ENCODE results near the gene COL4A1.

DNA sequence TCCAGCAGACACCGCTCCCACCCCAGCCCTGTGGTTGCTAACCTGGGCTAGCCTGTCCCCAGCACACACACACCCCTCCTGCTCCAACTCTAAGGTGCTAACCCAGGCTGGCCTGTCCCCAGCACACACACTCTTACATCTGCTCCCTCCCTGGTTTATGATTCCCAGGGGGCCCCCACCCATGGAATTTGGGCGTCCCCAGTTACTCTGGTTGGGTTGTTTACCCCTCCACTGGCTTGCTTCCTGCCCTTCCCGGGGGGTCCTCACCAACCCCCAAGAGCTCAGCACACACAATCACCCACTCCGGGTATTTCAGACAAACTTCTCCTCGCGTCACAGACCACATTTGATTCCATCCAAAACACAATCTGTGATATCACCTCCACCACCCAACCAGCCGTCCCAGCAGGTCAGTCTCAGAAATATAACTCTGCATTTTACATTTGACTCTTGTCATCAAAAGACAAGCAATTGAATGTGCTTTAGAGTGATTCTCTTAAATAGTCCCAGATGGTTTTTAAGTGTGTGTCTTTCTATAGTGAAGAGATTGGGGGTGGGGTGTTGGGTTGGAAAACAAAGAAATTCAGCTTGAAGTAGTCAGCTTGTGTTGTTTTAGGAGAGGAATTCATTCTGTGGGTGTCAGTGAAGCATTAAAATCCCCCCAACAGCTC is 20.2 kb upstream of the COL4A1 start:
- TF ChIP-seq, protein P1, sequence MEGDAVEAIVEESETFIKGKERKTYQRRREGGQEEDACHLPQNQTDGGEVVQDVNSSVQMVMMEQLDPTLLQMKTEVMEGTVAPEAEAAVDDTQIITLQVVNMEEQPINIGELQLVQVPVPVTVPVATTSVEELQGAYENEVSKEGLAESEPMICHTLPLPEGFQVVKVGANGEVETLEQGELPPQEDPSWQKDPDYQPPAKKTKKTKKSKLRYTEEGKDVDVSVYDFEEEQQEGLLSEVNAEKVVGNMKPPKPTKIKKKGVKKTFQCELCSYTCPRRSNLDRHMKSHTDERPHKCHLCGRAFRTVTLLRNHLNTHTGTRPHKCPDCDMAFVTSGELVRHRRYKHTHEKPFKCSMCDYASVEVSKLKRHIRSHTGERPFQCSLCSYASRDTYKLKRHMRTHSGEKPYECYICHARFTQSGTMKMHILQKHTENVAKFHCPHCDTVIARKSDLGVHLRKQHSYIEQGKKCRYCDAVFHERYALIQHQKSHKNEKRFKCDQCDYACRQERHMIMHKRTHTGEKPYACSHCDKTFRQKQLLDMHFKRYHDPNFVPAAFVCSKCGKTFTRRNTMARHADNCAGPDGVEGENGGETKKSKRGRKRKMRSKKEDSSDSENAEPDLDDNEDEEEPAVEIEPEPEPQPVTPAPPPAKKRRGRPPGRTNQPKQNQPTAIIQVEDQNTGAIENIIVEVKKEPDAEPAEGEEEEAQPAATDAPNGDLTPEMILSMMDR (IDR thresholded peaks at IDR 0.05) = no peak
- peak in 1 of 3 donors; percentile 18 for TF ChIP-seq POLR2A (IDR thresholded peaks at IDR 0.05)
